SU-DHL-6 (cell line): ENCODE results near the gene GABBR2.

Source experiments
- CTCF ChIP-seq: fragments of 200-600 bp; sonication (generic); IDR thresholded peaks from one replicate; pipeline ENCODE4 v1.5.1; 2017; ENCODE audit warnings: antibody characterized with exemption, mild to moderate bottlenecking, low read length, moderate library complexity; ENCODE audit not compliant: insufficient read depth, poor library complexity, severe bottlenecking
- EZH2phosphoT487 ChIP-seq: fragments of 200-600 bp; sonication (generic), shearing (Covaris generic); conservative IDR thresholded peaks from 2 replicates; pipeline ENCODE4 v1.6.1; 2018; ENCODE audit warnings: mild to moderate bottlenecking, antibody characterized with exemption, low read length, moderate library complexity, mixed read lengths

DNA sequence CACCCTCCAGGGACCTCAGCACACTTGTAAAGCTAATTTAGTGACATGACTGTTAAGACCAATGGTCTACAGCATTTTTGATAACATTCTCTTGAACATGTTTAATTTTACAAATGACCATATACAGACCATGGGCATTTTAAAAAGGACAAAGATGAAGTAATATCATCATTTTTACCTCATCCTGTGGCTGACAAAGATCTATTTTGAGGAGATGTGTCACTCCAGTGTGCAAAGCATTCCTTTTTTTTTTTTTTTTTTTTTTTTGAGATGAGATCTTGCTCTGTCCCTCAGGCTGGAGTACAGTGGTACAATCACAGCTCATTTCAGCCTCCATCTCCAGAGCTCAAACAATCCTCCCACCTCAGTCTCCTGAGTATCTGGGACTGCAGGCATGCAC, 335.1 kb downstream of the GABBR2 start:
- no peak for TF ChIP-seq EZH2phosphoT487
- TF ChIP-seq CTCF, result no peak
